Head of caudate nucleus (tissue), 42 donors: ENCODE results near the gene FGG.

Experiments
- DNase-seq, 42 donors: peaks; one replicate each; pipeline versions ENCODE4 v3.0.0 to v3.0.0-alpha.2; 2020 to 2021; ENCODE audit warnings: mixed read lengths in 7 of 42
- intact Hi-C: fragments of 100-400 bp; cut with DNase I; formaldehyde crosslinking; loops from one replicate; pipeline ENCODE4 v1.15.0; 2022

Gene FGG

DNA sequence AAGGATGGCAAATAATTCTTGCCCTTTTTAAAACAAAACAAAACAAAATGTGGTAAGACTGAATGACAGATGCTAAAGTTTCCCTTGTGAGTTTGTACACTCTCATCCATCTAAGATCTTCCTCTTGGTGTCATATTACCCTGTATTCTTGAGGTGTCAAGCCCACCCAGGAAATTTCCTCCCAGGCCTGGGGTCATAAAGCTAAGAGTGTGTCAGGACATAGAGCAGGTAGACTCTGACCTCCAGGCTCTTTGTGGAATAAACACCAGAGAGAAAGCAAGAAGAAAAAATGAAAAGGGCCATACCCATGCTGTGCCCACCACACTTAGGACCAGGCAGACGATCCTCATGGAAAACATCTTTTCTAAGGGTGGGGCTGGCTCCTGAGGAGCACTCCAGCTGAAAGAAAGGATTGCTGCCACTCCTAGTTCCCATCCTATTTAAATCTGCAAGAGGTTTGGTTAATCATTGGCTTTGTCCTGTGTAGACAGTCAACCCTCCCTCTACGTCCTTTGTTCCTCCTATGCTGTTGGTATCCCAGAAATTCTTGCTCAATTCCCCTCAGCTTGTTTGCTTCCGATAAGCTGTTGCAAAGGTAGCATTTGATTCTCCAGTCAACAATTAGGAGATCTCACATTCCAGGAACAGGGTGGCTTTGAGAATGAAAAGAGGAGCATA, 22.0 kb downstream of the FGG start, which contains the start of gene FGA:
Gene FGA, minus strand, starts transcription at position 414 of the 678 bp plus-strand sequence. Its CDS starts 55 bp downstream, at position 359.
- intact Hi-C loops: no loop called here

DNA sequence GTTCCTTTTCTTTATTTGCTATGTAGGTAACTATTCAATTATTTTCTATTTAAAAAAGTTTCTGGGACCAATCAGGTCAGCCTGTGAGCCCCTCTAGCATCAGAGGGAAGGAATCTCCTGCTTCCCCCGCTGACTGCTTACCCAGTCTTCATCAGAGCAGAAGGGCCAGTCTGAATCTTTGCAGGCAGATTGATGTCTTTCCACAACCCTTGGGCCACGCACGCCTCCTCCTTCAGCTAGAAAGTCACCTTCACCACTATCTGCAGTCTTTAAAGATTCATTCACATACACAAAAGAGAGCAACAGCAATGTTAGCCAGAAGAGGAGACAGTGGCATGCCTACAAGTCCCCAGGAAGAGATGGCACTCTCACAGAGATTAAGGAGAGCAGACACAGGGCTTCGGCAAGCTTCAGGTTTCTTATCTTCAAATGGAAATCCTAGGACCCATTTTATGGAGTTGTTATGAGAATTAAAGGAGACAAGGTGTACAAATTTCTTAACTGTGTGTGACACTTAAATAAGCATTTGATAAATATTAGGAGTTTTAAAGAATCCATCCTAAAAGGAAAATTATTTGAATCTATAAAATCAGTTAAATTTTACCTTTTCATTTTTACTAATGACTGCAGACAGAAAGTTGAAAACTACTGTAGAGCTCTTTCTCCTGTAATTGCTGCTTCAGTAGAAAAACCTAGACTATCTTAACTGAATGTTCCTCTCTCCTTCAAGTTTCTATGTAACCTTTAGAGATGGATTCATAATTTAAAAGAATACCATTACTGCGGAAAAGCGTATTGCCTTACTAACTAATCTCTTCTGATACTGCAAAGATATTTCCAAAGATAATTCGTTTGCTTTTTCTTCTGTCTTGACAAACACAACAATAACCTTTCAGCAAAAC, 22.9 kb downstream of the FGG start:
- intact Hi-C loops: no loop called here
- DNase-seq: no peak

More for the DNA sequence above, 22.0 kb downstream of the FGG start, which contains the start of gene FGA:
- DNase-seq: no peak

DNA sequence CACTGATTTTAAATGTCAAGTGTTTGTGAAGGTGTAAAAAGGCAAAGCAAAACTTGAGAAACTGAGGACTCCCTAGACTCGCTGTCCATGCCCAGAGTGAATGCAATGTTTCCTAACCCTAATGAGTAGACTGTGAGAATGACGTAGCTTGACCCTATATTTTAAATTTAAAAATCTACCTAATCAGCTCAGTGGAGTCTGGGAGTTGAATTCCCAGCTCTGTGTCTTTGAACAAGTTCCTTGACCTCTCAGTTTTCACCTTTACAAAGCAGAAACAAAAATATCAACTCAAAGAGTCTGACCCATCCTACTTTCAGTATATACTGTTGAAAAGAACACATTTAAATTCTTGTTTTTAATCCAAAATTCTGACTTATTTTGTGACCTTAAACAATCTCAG, 24.3 kb downstream of the FGG start:
- intact Hi-C loops: no loop called here

DNA sequence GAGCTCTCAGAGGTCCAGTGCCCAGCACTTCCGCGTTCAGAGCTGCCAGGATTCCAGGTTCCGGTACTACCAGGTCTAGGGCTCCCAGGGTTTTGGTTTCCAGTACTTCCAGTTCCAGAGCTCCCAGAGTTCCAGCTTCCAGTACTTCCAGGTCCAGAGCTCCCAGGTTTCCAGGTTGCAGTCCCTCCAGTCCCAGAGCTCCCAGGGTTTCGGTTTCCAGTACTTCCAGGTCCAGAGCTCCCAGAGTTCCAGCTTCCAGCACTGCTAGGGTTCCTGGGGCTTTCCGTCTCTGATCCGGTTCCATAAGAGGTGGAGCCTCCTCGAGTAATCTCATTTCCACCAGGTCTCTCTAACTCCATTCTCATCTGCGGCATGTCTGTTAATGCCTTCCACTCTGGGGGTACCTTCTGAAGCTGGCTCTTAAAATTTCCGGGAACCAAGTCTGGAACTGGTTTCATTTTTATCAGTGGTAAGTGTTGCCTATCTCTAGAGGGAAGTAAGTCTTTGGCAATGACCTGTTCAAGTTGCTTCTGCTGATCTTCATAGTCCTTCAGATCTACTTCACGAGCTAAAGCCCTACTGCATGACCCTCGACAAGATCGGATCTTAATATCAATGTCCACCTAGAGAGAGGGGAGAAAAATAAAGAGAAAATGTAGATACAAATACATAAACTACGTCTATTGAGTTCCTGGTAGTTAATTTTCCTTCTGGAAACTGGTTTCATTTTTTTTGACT, 26.0 kb downstream of the FGG start:
- no peak for DNase-seq
- intact Hi-C loops: no loop called here

More for the DNA sequence above, 24.3 kb downstream of the FGG start:
- DNase-seq: no peak

GRCh38 chr4:154585369-154586018, 27.0 kb downstream of the FGG start:
- intact Hi-C loops: no loop called here
- DNase-seq: no peak

- intact Hi-C loops: no loop called here
- no peak for DNase-seq
Observed at GRCh38 chr4:154584259-154584658, 28.2 kb downstream of the FGG start.

- no peak for DNase-seq
- intact Hi-C loops: no loop called here
Observed at GRCh38 chr4:154583677-154584076, 28.8 kb downstream of the FGG start.

GRCh38 chr4:154583230-154583629, 29.2 kb downstream of the FGG start:
- no peak for DNase-seq
- intact Hi-C loops: no loop called here

DNA sequence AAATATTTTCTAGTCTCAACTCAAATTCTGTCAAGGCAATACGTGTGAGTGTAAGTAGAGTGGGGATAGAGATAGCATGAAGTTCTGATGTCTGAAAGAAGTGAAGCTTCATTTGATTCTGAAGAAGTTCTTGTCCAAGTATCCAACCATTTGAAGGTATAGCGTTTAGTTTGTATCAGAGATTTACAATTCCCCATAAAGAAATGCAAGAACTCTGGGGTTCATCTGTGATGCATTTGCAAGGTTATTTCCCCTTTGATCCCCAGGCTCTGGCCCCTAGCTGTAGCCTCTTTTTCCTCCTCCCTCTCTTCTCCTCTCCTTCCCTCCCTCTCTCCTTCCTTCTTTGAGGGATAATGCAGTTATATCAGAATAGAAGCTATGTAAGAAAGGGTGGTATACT, 29.7 kb downstream of the FGG start:
- no peak for DNase-seq
- intact Hi-C loops: no loop called here

- DNase-seq: no peak
- intact Hi-C loops: no loop called here
Observed at GRCh38 chr4:154579927-154580326, 32.5 kb downstream of the FGG start.

DNA sequence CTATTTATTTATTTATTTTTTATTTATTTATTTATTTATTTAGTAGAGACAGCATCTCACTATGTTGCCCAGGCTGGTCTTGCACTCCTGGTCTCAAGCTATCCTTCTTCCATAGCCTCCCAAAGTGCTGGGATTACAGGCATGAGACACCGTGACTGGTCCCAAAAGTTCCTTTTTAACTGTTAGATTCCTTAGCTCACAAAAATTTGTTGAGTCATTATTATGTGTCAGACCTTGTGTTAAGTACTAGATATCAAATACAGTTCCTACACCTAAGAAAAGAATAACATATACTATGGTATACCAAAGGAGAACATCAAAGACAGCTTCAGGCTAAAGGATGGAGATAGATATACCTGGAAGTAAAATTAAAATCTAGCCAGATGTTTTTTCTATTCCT, 33.5 kb downstream of the FGG start:
- intact Hi-C loops: no loop called here
- DNase-seq: no peak

DNA sequence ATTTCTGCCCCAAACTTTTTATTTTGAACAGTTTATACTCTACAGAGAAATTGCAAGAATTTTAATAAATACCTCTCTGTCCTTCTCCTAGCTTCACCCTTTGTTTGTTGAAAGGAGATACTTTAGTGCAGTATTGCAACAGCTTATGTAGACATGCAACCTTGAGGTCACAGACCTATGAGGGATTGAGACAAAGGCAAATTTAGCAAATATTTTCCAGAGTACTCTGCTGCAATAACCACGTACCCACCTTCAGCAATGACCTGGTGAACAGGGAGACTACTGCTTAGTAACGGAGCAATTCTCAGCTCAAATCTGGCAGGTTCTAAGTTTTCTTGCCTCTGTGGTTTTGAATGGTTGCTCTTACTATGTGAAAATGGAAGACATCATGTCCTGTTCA, 35.1 kb downstream of the FGG start:
- no peak for DNase-seq
- intact Hi-C loops: no loop called here

- DNase-seq: no peak
- intact Hi-C loops: no loop called here
Observed at GRCh38 chr4:154574311-154574710, 38.1 kb downstream of the FGG start.

- no peak for DNase-seq
- intact Hi-C loops: no loop called here
Observed at GRCh38 chr4:154573190-154573870, 39.1 kb downstream of the FGG start.

DNA sequence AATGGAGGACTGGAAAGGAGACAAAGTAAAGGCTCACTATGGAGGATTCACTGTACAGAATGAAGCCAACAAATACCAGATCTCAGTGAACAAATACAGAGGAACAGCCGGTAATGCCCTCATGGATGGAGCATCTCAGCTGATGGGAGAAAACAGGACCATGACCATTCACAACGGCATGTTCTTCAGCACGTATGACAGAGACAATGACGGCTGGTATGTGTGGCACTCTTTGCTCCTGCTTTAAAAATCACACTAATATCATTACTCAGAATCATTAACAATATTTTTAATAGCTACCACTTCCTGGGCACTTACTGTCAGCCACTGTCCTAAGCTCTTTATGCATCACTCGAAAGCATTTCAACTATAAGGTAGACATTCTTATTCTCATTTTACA, 42.9 kb downstream of the FGG start:
- no peak for DNase-seq
- intact Hi-C loops: no loop called here

DNA sequence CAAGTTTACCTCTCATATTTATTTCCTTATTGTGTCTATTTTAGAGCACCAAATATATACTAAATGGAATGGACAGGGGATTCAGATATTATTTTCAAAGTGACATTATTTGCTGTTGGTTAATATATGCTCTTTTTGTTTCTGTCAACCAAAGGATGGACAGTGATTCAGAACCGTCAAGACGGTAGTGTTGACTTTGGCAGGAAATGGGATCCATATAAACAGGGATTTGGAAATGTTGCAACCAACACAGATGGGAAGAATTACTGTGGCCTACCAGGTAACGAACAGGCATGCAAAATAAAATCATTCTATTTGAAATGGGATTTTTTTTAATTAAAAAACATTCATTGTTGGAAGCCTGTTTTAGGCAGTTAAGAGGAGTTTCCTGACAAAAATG, 43.4 kb downstream of the FGG start:
- intact Hi-C loops: no loop called here

DNA sequence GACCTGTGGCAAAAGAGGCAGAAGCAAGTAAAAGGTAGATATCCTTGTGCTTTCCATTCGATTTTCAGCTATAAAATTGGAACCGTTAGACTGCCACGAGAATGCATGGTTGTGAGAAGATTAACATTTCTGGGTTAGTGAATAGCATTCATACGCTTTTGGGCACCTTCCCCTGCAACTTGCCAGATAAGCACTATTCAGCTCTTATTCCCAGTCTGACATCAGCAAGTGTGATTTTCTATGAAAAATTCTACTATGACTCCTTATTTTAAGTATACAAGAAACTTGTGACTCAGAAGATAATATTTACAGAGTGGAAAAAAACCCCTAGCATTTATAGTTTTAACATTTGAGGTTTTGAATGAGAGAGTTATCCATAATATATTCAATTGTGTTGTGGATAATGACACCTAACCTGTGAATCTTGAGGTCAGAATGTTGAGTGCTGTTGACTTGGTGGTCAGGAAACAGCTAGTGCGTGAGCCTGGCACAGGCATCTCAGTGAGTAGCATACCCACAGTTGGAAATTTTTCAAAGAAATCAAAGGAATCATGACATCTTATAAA, 45.7 kb downstream of the FGG start:
- intact Hi-C loops: no loop called here
- DNase-seq: no peak

More for the DNA sequence above, 43.4 kb downstream of the FGG start:
- DNase-seq: no peak

- DNase-seq: no peak
- intact Hi-C loops: no loop called here
Observed at GRCh38 chr4:154565704-154566103, 46.8 kb downstream of the FGG start.
